RKO (cell line): ENCODE measurements around the gene RFXAP.

Experiments
- DNase-seq: peaks from one replicate; pipeline ENCODE4 v3.0.0-alpha.2; 2016; ENCODE audit warnings: low spot score

Gene RFXAP

GRCh38 chr13:36870050-36870692 lies 51.1 kb downstream of the RFXAP start:
- no peak for DNase-seq

- no peak for DNase-seq
These were observed 53.6 kb downstream of the RFXAP start for GRCh38 chr13:36872621-36873020.

- DNase-seq = no peak
These were observed 56.4 kb downstream of the RFXAP start for GRCh38 chr13:36875431-36875830.

- no peak for DNase-seq
These were observed 56.9 kb downstream of the RFXAP start for GRCh38 chr13:36875961-36876360.
